HG03097 (cell line): Measurements from ENCODE around the gene CSF1R.
"Not testable (repeated sequence)": the region's sequence is repeated elsewhere in the genome, so short reads cannot be mapped to it uniquely, and the experiment has no call there.

ENCODE experiments used
- ATAC-seq: cut with Tn5 transposase; IDR thresholded peaks from one replicate; pipeline ENCODE4 v1.9.1; 2021; ENCODE audit not compliant: unreplicated experiment, low FRiP score

CSF1R gene

DNA sequence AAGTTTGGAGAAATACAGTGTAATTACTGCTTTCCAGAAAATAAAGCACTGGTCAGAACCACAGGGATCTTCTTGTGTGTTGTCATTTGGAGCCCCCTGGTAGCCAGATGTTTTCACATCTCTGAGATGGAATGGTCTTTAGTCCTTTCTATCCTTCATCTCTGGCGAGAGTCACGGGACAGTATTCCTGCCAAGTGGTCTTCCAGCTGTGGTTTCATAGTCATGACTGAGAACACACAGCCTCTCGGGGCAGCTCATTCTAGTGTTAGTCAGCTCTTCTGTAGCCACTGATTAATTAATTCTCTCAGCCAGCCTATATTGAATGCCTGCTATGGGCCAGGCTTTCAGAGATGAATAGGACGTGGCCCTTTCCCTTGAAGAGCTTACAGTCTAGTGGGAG lies 51.7 kb downstream of the CSF1R start:
- no peak for ATAC-seq

DNA sequence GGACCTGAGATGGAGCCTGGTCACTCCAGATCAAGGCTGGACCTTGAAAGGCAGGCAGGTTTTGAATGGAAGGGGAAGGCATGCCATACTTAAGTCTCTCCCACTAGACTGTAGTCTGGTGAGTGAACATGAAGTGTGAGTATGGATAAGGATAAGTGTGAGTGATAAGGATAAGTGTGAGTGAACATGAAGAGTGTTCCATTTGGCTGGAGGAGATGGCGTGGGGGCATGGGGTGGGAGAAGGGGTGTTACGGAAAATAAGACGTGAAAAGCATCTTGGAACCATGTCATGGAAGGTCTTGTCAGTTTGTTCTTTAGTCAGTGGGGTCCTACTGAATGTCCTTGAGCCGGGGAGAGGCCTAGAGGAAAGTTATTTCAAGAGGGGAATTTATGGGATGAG lies 53.0 kb downstream of the CSF1R start:
- no peak for ATAC-seq

DNA sequence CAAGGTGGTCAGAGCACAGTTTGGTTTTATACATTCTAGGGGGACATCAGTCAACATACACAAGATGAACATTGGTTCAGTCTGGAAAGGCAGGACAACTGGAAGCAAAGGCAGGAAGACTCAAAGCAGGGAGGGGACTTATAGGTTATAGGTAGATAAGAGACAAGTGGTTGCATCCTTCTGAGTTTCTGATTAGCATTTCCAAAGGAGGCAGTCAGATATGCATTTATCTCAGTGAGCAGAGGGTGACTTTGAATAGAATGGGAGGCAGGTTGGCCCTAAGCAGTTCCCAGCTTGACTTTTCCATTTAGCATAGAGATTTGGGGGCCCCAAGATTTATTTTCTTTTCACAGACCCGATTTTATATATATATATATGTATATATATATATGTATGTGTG lies 58.3 kb downstream of the CSF1R start:
- ATAC-seq, result not testable (repeated sequence)

DNA sequence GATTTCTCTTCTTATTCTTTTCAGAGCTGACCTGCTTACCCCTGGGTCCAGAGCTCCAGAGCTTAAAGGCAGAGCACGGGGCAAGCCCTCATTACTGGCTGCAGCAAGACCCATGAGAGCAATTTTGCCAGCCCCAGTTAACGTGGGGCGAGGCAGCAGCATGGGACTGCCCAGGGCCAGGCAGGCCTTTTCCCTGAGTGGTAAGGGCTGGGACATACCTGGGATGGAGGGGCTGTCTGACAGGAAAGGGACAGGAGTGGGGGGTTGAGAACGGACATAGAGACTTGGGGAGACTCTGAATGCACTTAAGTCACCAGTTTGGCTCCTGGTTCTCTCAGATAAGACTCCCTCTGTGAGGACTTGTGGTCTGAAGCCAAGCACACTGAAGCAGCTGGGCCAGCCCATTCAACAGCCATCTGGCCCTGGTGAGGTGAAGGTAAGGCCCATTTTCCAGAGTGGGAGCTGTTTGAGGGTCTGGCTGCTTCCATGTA lies 59.6 kb downstream of the CSF1R start:
- no peak for ATAC-seq

DNA sequence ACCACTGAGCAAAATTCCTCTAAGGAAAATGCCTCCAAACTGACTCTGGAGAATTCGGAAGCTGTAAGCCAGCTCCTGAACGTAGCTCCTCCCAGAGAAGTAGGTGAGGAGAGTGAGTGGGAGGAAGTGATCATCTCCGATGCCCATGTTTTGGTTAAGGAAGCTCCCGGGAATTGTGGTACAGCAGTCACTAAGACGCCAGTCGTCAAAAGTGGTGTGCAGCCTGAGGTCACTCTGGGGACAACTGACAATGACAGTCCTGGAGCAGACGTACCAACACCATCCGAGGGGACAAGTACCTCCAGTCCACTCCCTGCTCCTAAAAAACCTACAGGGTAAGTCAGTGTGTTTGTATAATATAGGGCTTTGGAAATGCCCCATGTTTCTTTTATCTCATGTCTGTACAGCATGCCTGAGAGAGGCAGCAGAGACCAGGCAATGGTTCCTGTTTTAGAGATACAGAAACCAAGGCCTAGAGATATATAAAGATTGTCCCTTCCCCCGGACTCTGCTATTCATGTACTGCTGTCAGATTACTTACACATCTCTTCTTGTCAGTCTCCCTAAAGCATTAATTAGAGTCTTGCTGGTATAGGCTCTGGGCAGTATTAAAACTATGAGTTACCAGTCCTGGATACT lies 61.9 kb downstream of the CSF1R start:
- ATAC-seq, result no peak

DNA sequence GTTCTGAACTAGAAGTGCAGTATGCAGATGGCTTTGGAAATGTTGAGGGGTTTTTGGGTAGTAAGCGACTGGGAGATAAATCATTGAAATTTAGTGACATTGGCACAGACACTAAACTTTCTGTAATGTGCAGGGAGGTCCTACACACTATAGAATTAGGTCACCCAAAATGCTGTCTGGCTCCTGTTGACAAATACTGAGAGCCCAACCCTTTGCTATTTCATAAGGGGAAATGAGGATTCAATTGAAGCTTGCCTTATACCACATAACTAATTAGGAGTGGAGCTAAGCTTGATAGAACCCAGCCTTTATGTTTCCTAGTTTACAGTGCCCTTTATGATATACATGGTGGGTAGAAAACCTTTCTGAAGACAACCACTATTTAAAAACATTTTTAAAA lies 63.2 kb downstream of the CSF1R start:
- ATAC-seq, result no peak

DNA sequence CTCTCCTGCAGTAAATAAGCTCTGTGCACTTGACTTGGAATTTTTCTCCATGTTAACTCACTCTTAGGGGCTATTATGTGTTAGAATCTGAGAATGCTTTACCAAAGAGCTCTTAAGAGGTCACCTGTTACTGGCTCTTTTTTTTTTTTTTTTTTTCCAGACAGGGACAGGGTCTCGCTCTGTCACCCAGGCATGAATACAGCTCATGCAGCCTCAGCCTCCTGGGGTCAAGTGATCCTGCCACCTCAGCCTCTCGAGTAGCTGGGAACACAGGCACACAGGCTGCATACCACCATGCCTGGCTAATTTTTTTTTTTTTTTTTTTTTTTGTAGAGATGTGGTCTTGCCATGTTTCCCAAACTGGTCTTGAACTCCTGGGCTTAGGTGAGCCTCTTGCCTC lies 63.7 kb downstream of the CSF1R start:
- no peak for ATAC-seq

DNA sequence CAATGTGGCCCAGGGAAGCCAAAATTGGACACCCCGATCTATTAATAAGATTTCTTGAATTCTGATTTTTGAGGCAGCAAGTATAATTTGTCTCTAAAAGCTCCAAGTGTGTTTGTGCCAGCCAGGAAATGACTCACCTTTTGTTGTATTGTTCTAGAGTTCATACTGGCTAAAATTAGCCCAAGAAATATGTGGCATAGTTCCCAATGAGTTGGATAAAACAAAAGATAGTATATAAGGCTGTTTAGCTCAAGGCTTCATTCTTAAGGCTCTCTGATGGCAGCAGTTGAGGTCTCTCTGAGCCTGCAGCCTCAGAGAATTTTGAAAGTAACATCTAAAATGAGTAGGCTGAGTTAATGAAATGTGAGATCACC lies 64.2 kb downstream of the CSF1R start:
- ATAC-seq, result no peak

DNA sequence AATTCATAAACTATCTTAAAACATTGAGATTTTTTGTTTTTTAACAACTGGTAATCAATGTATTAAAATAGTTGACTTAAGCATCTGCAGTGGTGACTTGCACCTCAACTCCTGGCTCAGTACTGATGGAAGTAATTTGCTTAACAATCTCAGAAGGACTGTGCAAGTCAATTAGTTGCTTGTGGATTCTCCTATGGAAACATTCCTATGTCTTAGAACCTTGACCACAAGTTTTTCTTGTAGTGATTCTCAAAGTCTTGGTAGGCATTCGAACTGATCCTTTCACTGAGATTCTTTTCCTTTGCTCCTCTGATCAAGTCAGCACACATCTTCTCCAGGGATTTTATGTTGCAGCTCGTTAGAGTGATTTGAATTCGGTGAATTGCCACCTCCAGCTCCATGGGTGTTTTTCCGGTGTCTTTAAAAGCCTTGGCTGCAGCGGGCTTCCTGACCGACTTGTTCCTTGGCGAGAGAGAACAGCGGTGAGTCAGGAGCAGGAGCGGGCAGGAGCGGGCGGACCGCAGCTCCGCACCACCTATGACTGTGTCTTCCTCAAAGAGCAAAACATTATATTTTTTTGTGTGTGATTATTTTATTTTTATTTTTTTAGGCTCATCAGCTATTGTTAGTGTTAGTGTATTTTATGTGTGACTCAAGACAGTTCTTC lies 64.7 kb downstream of the CSF1R start:
- ATAC-seq, result no peak

DNA sequence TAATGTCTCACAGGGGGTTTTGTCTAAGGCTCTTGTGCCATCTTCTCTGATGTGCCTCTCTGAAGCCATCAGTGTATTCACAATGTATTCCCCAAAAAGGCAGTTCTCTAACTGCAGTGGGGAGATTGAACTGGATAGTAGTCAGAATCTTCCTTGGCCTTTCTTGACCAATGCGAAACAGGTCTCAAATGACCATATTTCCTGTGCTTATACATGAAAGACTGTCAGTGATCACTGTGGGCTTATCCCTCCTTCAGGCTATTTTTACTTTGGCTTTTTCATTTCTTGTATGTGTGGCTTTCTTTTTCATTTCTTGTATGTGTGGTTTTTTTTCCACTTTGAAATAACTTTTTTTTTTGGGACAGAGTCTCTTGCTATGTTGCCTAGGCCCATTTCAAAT lies 66.1 kb downstream of the CSF1R start:
- no peak for ATAC-seq

DNA sequence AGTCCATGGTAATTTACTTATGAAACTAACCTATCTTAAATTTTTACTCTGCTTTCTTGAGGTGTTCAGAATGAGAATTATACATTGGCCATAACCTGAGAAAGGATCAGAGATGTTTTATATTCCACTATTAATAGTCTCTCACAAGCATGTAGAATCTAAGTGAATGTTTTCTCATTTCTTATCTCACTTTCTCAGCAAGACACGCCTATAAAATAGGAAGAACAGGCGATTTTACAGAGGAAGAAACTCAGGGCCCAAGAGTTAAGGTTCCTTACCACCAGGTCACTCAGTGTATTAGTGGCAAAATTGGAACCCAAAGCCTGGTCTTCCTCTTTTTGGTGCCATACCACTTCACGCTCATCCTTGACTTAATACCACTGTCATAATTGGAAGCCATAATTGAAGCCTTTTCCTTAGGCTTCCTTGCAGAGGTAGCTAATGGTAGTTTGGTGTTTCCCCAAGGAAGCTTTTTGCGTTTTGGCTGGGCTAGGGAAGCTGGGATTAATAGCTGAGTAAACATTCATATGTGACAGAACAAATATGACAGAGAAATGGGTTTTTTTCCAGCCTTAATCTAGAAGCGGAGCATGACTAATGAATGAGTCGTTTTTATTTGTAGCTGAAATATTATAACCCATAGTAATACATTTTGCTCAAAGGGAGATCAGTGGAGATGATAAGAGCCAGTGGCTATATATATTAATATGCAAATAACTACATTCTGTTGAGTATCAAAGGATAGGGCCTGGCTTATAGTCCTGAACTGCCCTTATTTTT lies 68.9 kb downstream of the CSF1R start:
- no peak for ATAC-seq

DNA sequence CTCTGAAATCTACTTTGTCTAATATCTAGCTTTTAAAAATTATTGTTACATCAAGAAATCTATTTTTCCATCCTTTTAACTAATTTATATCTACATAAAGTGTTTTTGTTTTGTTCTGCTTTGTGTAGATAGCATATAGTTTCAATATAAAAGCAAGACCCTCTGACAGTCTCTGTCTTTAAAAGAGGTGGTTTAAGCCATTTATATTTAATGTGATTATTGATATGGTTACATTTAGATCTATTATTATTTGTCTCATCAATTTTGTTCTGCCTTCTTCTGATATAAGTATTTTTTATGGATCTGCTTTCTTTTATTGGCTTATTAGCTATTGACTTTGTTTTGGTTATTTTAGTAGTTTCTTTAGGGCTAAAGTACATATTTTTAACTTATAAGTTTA lies 69.8 kb downstream of the CSF1R start:
- ATAC-seq, result no peak

DNA sequence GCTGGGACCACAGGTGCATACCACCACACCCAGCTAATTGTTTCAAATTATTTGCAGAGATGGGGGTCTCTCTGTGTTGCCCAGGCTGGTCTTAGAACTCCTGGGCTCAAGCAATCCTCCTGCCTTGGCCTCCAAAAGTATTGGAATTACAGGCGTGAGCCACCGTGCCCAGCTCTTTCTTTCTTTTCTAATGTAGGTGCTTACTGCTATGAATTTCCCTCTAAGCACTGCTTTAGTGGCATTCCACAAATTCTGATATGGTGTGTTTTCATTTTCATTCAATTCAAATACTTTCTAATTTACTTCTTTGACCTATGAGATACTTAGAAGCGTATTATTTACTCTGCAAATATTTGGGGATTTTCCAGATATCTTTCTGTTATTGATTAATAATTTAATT lies 70.9 kb downstream of the CSF1R start:
- ATAC-seq, result no peak

DNA sequence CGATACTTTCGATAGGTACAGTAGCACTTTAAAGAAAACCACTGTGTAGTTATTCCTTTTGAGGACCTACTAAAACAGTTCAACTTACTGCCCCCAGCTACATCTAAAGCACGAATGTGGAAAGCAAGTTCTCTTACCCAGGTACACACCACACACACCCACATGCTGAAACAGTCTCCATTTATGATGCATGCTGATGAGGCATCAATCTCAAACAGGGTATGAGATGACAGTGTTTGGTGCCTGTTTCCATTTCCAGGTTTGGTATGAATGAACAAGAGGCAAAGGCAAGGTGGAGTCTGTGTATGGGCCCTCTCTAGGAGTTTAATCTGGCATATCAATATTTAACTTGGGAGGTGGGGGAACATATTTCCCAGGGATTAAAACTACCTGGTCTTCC lies 71.9 kb downstream of the CSF1R start:
- no peak for ATAC-seq

DNA sequence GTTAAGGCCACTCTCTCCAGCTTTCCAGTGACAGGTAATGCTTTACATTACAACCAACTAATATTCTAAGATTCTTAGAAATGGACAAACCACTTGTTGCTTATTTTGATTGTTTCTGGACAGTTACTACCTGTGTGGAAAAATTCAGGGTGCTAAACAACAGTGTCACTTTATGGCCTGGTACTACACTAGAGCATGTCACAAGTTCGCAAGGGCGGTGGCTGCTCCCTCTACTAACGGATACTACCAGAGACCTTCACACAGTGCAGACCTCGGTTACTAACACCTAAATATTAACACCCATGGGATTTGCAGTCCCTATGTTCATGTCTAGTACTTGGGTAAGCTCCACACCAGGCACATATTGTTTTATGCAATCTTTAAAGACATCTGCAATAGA lies 72.4 kb downstream of the CSF1R start:
- ATAC-seq, result no peak

DNA sequence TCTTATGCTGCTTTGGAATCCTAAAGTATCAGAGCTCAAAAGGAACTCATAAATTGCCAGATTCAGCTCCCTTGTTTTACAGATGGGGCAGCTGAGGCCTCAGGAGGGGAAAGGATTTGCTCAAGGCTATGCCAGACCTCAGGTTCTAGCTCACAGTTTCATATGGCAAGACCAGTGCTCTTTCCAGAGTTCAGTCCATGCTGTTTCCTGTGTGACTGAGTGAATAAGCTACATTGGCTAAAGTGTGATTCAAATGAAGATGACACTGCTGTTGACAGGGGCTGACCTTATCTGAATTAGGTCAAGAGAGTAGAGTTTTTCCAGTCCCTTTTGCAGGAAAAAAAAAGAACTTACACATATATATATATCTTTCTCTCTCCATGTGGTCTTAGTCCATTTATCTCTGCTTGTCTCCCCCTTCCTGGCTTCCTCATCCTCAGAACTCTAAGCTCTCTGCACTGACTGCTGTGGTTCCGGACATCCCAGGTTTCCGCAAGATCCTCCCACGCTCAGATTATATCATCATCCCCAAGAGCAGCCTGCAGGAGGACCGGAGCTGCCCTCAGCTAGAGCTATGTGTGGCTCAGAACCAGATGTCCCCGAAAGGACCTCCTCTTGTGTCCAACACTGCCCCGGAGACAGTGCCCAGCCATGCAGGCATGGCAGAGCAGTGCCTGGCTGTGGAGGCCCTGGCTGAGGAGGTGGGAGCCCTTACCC lies 76.5 kb downstream of the CSF1R start:
- no peak for ATAC-seq

DNA sequence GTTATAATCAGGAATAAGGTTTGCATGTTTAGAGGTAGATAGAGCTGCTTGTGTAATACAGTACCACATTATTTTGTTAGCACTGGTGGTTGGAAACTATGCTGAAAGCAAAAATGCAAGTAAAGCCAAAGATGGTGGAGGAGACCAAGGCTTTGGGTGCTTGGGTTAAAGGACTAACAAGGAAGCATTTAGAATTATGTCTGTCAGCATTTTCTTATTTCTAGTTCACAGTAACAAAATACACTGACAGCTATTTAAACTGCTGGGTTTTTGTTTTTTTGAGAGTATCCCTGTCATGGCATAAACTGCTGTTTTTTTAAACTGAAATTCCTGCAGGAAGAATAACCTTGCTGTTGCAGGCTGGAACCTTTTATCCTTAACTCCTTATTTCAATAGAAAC lies 79.3 kb downstream of the CSF1R start:
- no peak for ATAC-seq

DNA sequence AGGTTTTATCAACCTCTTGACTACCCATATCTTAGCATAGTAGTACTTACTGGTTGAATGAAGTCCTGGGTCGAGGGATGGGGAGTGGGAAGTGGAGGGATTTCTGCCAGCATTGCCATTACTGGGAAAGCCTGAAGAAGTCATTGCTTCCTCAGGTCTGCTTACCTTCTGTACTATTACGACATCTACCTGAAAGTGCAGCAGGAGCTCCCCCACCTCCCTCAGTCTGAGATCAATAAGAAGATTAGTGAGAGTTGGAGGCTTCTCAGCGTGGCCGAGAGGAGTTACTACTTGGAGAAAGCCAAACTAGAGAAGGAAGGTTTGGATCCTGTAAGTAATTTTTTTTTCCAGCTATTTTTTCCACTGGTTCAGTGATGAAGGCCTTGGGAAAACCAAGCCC lies 80.0 kb downstream of the CSF1R start:
- ATAC-seq, result no peak
